Heart right ventricle (tissue), 16 donors: ENCODE results near the gene TRPC1. TPM values are rescaled to one million over a fixed set of nuclear protein-coding genes. Genes with fewer than 3 reads are reported as not detected.

ENCODE experiments used
- ATAC-seq, 8 donors: fragments of 200-7000 bp; cut with Tn5 transposase; one replicate each; pipeline ENCODE4 v1.9.1; 2020; ENCODE audit warnings: mild to moderate bottlenecking in 8 of 8, moderate library complexity in 8 of 8, moderate number of reproducible peaks in 1 of 8
- DNase-seq, 2 donors: peaks; one replicate each; pipeline ENCODE4 v3.0.0-alpha.2; 2020
- H3K27ac ChIP-seq, 10 donors: fragments of 200-600 bp; sonication (generic) in 2 of 10; one replicate each; pipeline versions ENCODE4 v1.5.0 to v1.8.0; 2020 to 2022; ENCODE audit warnings: mild to moderate bottlenecking in 3 of 10
- H3K27me3 ChIP-seq, 7 donors: fragments of 200-600 bp; one replicate each; pipeline ENCODE4 v1.8.0; 2021 to 2022; ENCODE audit warnings: mild to moderate bottlenecking in 2 of 7
- H3K36me3 ChIP-seq, 9 donors: fragments of 200-600 bp; sonication (generic) in 1 of 9; one replicate each; pipeline versions ENCODE4 v1.5.0 to v1.8.0; 2020 to 2022; ENCODE audit warnings: mild to moderate bottlenecking in 2 of 9
- H3K4me1 ChIP-seq, 9 donors: fragments of 200-600 bp; sonication (generic) in 1 of 9; one replicate each; pipeline versions ENCODE4 v1.5.0 to v1.8.0; 2020 to 2022; ENCODE audit warnings: mild to moderate bottlenecking in 4 of 9
- H3K4me3 ChIP-seq, 10 donors: fragments of 200-600 bp; sonication (generic) in 2 of 10; one replicate each; pipeline versions ENCODE4 v1.5.0 to v1.8.0; 2020 to 2022; ENCODE audit warnings: mild to moderate bottlenecking in 7 of 10, moderate library complexity in 2 of 10
- H3K9me3 ChIP-seq, 11 donors: fragments of 200-600 bp in 10 of 11; sonication (generic) in 2 of 11; one replicate each; pipeline versions ENCODE4 v1.5.0 to v1.8.0; 2013 to 2022; ENCODE audit warnings: mild to moderate bottlenecking in 2 of 11, control low read depth in 1 of 11, moderate library complexity in 1 of 11
- WGBS, 2 donors: extraction: QIAGEN DNeasy Blood & Tissue Kit; methylation state at CpG; one replicate each; pipeline ENCODE4 v1.1.7; 2013; ENCODE audit warnings: inconsistent platforms in 1 of 2; 5-methylcytosine and 5-hydroxymethylcytosine counted together
- intact Hi-C, 10 donors: fragments of 100-400 bp; cut with DNase I; formaldehyde crosslinking; loops; one replicate each; pipeline versions ENCODE4 v1.11.1 to v1.14.2; 2022
- polyA plus RNA-seq, 2 donors: library from polyadenylated mRNA; stranded (reverse); fragments of 200-250 nt; gene quantifications; one replicate each; pipeline ENCODE4 v1.2.3, GENCODE V29; 2013
- total RNA-seq, 10 donors: library from RNA; stranded (reverse); fragmentation: NEBNext Ultra II Directional in 3 of 10; extraction: Animal tissue kit (Norgen Biotek cat#: 25700) in 3 of 10; gene quantifications; one replicate each; pipeline versions ENCODE4 v1.2.1 to v1.2.4, GENCODE V29; 2021 to 2023
- TF ChIP-seq, protein P1 (sequence below), 9 donors: fragments of 200-600 bp; sonication (generic) in 2 of 9; IDR thresholded peaks; one replicate each; pipeline versions ENCODE4 v1.5.0 to v1.8.0; 2021 to 2022; ENCODE audit warnings: antibody characterized with exemption in 9 of 9, mild to moderate bottlenecking in 5 of 9, moderate library complexity in 1 of 9
- donor health status: Arrhythmogenic right ventricular cardiomyopathy.
- donor health status: ischemic (EF 13 %, LVEDD 7.1; RV severe dilation, severe dysfunction).
- donor health status: healthy with polysubstance abuse.
- donor health status: DM: no; HTN: yes; CAD: no.
- donor health status: DM: no; HTN: no; CAD: no.
- donor health status: ischemic (EF 25% LVEDD 6.9; RV normal size, moderate dysfunction).
- donor health status: ischemic (EF 25% LVEDD 5.7; RV mildly dilated, moderate dysfunction).
- donor health status: healthy.
- donor health status: DM: yes; HTN: yes; CAD: no.
- donor health status: Ischemic cardiomyopathy.
- donor health status: ischemic (EF 35%, LVEDD 5.7; RV mildly dilated, moderate dysfunction).
- donor health status: nonischemic (EF 11% LVEDD 7.7; RV severe dilation, severe dysfunction).
- donor health status: DM: yes; HTN: yes; CAD: no.
- donor health status: PGD.
- donor health status: ischemic (EF 29% LVEDD 5.4; RV normal size, mild dysfunction).
- donor health status: nonischemic (EF 23%, LVEDD 6.1; RV moderate dilation, normal function).

TRPC1 gene
- total and polyA plus RNA-seq, 12 donors: 2.1 to 22.4 (median 11.8) TPM

DNA sequence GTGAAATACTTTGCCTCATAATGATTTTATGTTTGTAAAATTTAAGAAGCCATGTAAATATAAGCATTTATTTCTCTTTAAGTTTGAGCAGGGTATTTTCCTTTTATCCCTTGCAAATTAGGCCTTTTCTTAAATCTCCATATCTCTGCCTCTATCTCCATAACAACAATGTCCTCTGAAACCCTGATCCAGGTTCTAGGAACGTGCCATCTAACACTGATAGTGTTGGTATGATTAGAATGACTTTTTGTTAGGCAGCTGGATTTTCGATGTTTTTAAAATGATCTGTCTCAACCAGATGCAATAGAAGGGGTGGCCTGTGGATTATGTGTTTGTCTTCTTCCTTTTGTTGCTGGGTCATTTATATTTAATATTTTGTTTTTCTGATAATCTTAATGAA lies 77.9 kb downstream of the TRPC1 start:
- TF ChIP-seq, protein P1, sequence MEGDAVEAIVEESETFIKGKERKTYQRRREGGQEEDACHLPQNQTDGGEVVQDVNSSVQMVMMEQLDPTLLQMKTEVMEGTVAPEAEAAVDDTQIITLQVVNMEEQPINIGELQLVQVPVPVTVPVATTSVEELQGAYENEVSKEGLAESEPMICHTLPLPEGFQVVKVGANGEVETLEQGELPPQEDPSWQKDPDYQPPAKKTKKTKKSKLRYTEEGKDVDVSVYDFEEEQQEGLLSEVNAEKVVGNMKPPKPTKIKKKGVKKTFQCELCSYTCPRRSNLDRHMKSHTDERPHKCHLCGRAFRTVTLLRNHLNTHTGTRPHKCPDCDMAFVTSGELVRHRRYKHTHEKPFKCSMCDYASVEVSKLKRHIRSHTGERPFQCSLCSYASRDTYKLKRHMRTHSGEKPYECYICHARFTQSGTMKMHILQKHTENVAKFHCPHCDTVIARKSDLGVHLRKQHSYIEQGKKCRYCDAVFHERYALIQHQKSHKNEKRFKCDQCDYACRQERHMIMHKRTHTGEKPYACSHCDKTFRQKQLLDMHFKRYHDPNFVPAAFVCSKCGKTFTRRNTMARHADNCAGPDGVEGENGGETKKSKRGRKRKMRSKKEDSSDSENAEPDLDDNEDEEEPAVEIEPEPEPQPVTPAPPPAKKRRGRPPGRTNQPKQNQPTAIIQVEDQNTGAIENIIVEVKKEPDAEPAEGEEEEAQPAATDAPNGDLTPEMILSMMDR (IDR thresholded peaks at IDR 0.05): no peak
- no peak overlapping the region for H3K27ac ChIP-seq
- H3K27me3 ChIP-seq: no peaks in the 10 kb centered on the region
- peaks cover 0 to 7% (median 0%) of the 10 kb centered on the region in 9 donors for H3K4me1 ChIP-seq
- 71 to 79% methylated on average over 2 of the region's 2 CpGs for WGBS, 2 donors
- H3K4me3 ChIP-seq: no peak overlapping the region
- DNase-seq: no peak
- no peak for ATAC-seq
- intact Hi-C loops: loop anchor here in 1 of 10 donors (10.0 kb wide), 1 partner anchor 207 kb away; the partner anchor contains the start of gene PLS1
- H3K36me3 ChIP-seq: peaks cover 0 to 49% (median 0%) of the 10 kb centered on the region in 9 donors
- H3K9me3 ChIP-seq: no peaks in the 10 kb centered on the region

DNA sequence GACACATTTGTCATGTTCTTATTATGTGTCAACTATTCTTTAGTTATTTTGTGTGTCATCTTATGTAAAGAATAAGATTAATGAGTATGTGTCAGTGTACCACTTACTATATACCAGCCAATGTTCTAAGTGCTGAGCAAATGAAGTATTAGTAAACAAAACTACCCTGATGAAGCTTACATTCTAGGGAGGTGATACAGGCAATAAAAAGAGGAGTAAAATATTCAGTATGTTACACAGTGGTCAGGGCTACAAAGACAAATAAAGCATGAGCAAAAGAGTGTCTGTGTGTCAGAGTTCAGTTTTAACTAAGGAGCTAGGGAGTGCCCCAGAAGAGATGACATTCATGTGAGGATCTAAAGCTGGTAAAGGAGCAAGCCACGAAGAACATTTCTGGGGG lies 79.1 kb downstream of the TRPC1 start:
- 70 to 75% methylated on average over 1 of the region's 1 CpG for WGBS, 2 donors
- TF ChIP-seq, protein P1 (IDR thresholded peaks at IDR 0.05): no peak
- Histone ChIP-seq H3K27ac (no peak overlapping the region), H3K36me3 (peaks cover 0 to 49% (median 0%) of the 10 kb centered on the region in 9 donors), H3K9me3 (no peaks in the 10 kb centered on the region), H3K4me1 (peaks cover 0 to 7% (median 0%) of the 10 kb centered on the region in 9 donors), H3K27me3 (no peaks in the 10 kb centered on the region), H3K4me3 (no peak overlapping the region)
- intact Hi-C loops: loop anchor here in 1 of 10 donors (10.0 kb wide), 1 partner anchor 208 kb away; the partner anchor contains the start of gene PLS1
- DNase-seq (no peak), ATAC-seq (no peak)

DNA sequence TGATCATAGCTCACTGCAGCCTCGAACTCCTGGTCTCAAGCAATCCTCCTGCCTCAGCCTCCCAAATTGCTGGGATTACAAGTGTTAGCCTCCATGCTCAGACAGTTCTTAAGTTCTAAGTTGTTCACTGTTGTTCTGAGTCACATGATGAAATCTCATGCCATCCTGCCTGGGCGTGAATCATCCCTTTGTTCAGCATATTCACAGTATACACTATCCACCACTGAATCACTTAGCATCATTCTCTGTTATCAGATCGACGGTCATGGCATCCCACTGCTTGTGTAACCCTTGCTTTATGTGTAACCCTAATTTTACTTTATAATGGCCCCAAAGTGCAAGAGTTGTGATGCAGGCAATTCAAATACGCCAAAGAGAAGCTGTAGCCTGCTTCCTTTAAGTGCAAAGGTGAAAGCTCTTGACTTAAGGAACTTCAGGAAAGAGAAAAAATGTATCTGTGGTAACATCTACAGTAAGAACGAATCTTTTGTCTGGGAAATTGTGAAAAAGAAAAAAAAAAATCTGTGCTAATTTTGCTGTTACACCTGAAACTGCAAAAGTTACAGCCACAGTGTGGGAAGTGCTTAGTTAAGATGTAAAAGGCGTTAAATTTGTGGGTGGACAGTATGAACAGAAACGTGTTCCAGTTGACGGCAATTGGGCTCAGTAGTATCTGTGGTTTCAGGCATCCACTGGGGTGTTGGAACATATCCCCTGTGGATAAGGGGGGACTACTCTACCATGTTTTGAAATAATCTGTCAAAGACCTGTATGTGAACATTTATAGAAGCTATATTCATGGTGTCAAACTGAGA lies 84.5 kb downstream of the TRPC1 start:
- no peaks in the 10 kb centered on the region for H3K9me3 ChIP-seq
- DNase-seq (no peak), ATAC-seq (no peak)
- no peak overlapping the region for H3K4me3 ChIP-seq
- intact Hi-C loops: loop anchor here in 1 of 10 donors (10.0 kb wide), 1 partner anchor 214 kb away; the partner anchor contains the start of gene PLS1
- peaks cover 0 to 3% (median 0%) of the 10 kb centered on the region in 9 donors for H3K4me1 ChIP-seq
- H3K27me3 ChIP-seq: no peaks in the 10 kb centered on the region
- peaks cover 0 to 53% (median 0%) of the 10 kb centered on the region in 9 donors for H3K36me3 ChIP-seq
- TF ChIP-seq, protein P1 (IDR thresholded peaks at IDR 0.05): no peak
- 92 to 93% methylated on average over 9 of the region's 9 CpGs for WGBS, 2 donors
- no peak overlapping the region for H3K27ac ChIP-seq

DNA sequence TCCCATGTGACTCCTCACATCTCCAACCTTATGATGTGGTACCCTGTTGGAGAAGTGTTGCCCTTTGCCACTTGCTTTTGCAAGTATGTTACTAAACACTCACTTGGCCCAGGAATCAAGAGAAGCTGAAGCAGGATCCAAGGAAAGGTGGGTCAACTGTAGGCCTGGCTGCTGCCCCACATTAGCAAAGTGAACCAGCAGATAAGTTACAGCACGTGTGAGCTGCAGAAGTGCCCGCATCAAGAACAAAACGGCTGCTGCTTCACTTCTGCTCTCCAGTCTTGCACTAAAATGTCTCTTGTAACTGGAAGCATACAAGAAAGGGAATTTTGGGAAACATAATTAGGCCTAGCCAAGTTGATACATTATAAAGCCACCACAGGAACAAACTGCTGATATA lies 85.4 kb downstream of the TRPC1 start:
- ATAC-seq (no peak), DNase-seq (no peak)
- peaks cover 0 to 44% (median 0%) of the 10 kb centered on the region in 9 donors for H3K36me3 ChIP-seq
- WGBS, 2 donors: 68 to 71% methylated on average over 3 of the region's 3 CpGs
- peaks cover 0 to 3% (median 0%) of the 10 kb centered on the region in 9 donors for H3K4me1 ChIP-seq
- H3K4me3 ChIP-seq: no peak overlapping the region
- no peaks in the 10 kb centered on the region for H3K27me3 ChIP-seq
- intact Hi-C loops: loop anchor here in 1 of 10 donors (10.0 kb wide), 1 partner anchor 214 kb away; the partner anchor contains the start of gene PLS1
- H3K9me3 ChIP-seq: no peaks in the 10 kb centered on the region
- no peak overlapping the region for H3K27ac ChIP-seq
- TF ChIP-seq, protein P1 (IDR thresholded peaks at IDR 0.05): no peak
